Left ventricle myocardium inferior (tissue), 1 donor: ENCODE data around the gene NTSR1. TPM values are rescaled to one million over a fixed set of nuclear protein-coding genes. Genes with fewer than 3 reads are reported as not detected.

Experiments used
- DNase-seq: peaks from one replicate; pipeline ENCODE4 v3.0.0-alpha.2; 2020
- H3K27ac ChIP-seq: fragments of 200-600 bp; replicated peaks from 2 replicates; pipeline ENCODE4 v1.8.0; 2021
- H3K27me3 ChIP-seq: fragments of 200-600 bp; 2 replicates; pipeline ENCODE4 v1.8.0; 2021; ENCODE audit warnings: low read depth
- H3K36me3 ChIP-seq: fragments of 200-600 bp; 2 replicates; pipeline ENCODE4 v1.8.0; 2021
- H3K4me1 ChIP-seq: fragments of 200-600 bp; 2 replicates; pipeline ENCODE4 v1.8.0; 2021
- H3K4me3 ChIP-seq: fragments of 200-600 bp; 2 replicates; pipeline ENCODE4 v1.8.0; 2021; ENCODE audit warnings: mild to moderate bottlenecking, moderate library complexity
- H3K9me3 ChIP-seq: fragments of 200-600 bp; replicated peaks from 2 replicates; pipeline ENCODE4 v1.8.0; 2021
- intact Hi-C: fragments of 100-400 bp; cut with micrococcal nuclease; formaldehyde crosslinking; loops from one replicate; pipeline ENCODE4 v1.11.0; 2022
- total RNA-seq: library from RNA; stranded (reverse); fragmentation: NEBNext Ultra II Directional; extraction: Animal tissue kit (Norgen Biotek cat#: 25700); gene quantifications from one replicate; pipeline ENCODE4 v1.2.1, GENCODE V29; 2021
- TF ChIP-seq, protein P1 (sequence below): fragments of 200-600 bp; IDR thresholded peaks from 2 replicates; pipeline ENCODE4 v1.8.0; 2021; ENCODE audit warnings: antibody characterized with exemption, mild to moderate bottlenecking, borderline replicate concordance
- donor health status: DM: no; HTN: yes; CAD: no; lungs with severe emphysema.

The NTSR1 gene
- total RNA-seq, 1 donor from 2014 or later, result not detected

DNA sequence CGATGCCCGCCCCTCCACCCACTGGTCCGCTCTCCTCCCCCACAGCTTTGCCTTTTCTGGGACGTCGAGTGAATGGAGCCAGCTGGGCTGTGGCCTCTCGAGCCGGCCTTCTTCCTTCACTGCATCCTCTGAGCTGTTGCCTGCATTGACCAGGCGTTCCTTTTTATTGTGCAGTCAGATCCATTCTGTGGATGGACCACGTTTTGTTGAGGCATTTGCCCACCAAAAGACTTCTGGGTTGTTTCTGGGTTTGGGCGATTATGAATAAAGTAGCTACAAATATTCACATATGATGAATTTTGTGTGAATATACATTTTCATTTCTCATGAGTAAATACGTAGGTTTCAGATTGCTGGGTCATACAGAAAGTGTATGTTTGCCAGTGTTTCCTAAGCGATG lies 9.9 kb downstream of the NTSR1 start:
- no peak overlapping the region for H3K4me3 ChIP-seq
- H3K4me1 ChIP-seq, result peaks cover 6% of the 10 kb centered on the region
- no peak overlapping the region for H3K27ac ChIP-seq
- DNase-seq, result no peak
- TF ChIP-seq, protein P1, sequence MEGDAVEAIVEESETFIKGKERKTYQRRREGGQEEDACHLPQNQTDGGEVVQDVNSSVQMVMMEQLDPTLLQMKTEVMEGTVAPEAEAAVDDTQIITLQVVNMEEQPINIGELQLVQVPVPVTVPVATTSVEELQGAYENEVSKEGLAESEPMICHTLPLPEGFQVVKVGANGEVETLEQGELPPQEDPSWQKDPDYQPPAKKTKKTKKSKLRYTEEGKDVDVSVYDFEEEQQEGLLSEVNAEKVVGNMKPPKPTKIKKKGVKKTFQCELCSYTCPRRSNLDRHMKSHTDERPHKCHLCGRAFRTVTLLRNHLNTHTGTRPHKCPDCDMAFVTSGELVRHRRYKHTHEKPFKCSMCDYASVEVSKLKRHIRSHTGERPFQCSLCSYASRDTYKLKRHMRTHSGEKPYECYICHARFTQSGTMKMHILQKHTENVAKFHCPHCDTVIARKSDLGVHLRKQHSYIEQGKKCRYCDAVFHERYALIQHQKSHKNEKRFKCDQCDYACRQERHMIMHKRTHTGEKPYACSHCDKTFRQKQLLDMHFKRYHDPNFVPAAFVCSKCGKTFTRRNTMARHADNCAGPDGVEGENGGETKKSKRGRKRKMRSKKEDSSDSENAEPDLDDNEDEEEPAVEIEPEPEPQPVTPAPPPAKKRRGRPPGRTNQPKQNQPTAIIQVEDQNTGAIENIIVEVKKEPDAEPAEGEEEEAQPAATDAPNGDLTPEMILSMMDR, result no peak
- peaks cover 67% of the 10 kb centered on the region for H3K27me3 ChIP-seq
- no peaks in the 10 kb centered on the region for H3K36me3 ChIP-seq
- H3K9me3 ChIP-seq, result peaks cover 25% of the 10 kb centered on the region
- intact Hi-C loops, result no loop called here

DNA sequence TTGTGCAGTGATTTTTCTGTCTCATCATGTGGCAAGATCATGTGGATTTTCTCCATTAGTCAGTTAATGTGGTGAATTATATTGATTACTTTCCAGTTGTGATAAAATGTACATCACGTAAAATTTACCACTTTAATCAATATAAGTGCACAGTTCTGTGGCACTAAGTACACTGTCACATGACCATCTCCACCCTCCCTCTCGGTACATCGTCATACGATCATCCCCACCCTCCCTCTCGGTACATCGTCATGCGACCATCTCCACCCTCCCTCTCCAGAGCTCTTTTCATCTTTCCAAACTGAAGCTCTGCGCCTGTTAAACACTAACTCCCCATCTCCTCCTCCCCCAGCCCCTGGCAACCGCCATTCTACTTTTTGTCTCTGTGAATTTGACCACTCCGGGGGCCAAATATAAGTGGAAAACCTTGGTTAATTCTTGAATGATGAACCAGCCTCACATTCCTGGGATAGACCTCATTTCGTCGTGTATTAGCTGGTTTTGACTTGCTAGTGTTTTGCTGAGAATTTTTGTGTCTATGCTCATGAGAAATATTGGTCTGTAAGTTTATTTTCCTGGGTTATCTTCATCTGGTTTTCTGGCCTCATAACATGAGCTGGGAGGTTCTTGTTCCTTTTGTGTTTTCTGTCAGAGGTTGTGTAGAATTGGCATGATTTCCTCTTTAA lies 10.8 kb downstream of the NTSR1 start:
- TF ChIP-seq, protein P1, result no peak
- H3K4me1 ChIP-seq, result no peaks in the 10 kb centered on the region
- intact Hi-C loops, result no loop called here
- H3K27ac ChIP-seq, result no peak overlapping the region
- peaks cover 25% of the 10 kb centered on the region for H3K9me3 ChIP-seq
- peaks cover 76% of the 10 kb centered on the region for H3K27me3 ChIP-seq
- DNase-seq, result no peak
- no peak overlapping the region for H3K4me3 ChIP-seq
- H3K36me3 ChIP-seq, result no peaks in the 10 kb centered on the region

DNA sequence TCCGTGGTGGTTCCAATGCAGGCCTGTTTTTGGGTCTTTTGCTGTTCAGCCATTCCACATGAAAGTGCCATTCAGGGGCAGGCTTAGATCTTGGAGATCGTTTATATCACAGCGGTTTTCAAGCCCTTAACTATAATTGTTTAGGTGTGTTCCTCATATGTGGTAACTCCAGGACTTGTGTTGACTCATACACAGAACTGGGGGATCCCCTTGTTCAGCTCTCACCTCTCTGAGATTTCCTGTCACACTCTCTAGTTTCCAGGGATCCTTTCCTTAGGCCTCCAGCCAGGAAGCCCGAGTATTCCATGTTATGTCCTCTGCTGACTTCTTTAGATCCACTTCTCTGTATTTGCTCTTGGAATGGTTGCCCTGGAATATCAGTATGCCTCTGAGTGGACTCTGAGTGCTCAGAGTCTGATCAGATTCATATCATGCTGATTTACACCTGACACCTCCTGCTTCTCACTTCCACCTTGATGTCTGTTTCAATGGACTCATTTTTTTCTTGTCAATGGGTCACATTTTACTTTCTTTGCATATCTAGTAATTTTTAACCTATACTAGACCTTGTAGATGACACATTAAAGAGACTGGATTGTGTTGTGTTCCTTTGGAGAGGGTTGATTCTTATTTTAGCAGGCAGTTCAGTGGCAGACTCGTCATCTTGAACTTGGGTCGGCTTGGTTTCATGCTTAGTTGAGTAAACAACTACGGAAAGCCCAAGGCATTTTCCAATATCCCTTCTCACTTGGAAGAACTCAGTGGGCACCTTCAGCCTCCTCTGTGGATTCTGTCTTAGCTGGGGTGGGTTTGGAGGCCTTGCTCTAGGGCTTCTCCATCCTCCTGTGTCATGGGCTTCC lies 13.1 kb downstream of the NTSR1 start:
- H3K9me3 ChIP-seq, result peaks cover 25% of the 10 kb centered on the region
- peaks cover 92% of the 10 kb centered on the region for H3K27me3 ChIP-seq
- TF ChIP-seq, protein P1, result no peak
- no peak overlapping the region for H3K4me3 ChIP-seq
- H3K4me1 ChIP-seq, result no peaks in the 10 kb centered on the region
- intact Hi-C loops, result no loop called here
- no peak overlapping the region for H3K27ac ChIP-seq
- DNase-seq, result no peak
- no peaks in the 10 kb centered on the region for H3K36me3 ChIP-seq

DNA sequence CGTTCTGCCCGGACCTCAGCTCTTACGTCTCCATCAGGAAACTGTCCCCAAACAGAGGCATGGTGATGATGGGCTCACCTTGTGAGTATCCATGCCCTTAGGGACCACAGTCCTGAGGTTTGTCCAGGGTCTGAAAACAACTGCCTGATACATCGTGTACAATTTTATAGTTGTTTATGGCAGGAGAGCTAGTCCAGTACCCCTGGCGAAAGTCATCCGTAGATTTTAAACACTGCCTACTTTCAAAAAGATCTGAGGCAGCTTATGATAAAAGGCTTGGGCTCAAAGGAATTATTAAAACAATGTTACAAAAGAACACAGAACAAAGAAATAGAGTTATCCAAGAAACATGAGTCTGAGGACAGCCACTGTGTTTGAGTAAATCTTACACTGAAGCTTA lies 14.0 kb downstream of the NTSR1 start:
- intact Hi-C loops, result no loop called here
- H3K27me3 ChIP-seq, result peaks cover 92% of the 10 kb centered on the region

GRCh38 chr20:62723351-62723750 lies 14.7 kb downstream of the NTSR1 start:
- TF ChIP-seq, protein P1, result no peak
- H3K27ac ChIP-seq, result no peak overlapping the region
- H3K27me3 ChIP-seq, result peaks cover 92% of the 10 kb centered on the region

More for the DNA sequence above, 14.0 kb downstream of the NTSR1 start:
- Histone ChIP-seq H3K4me3 (no peak overlapping the region), H3K4me1 (no peaks in the 10 kb centered on the region), H3K9me3 (peaks cover 25% of the 10 kb centered on the region), H3K27ac (no peak overlapping the region), H3K36me3 (no peaks in the 10 kb centered on the region)
- DNase-seq, result no peak
- TF ChIP-seq, protein P1, result no peak

More at GRCh38 chr20:62723351-62723750, 14.7 kb downstream of the NTSR1 start:
- H3K36me3 ChIP-seq, result no peaks in the 10 kb centered on the region
- intact Hi-C loops, result no loop called here
- H3K9me3 ChIP-seq, result peaks cover 25% of the 10 kb centered on the region
- no peaks in the 10 kb centered on the region for H3K4me1 ChIP-seq
- no peak overlapping the region for H3K4me3 ChIP-seq
- DNase-seq, result peak; percentile 14
